KOPT-K1 (cell line): Measurements from ENCODE around the gene RAD51B.

Experiments used
- H3K27ac ChIP-seq: fragments of 200-600 bp; sonication (generic); 2 replicates; pipeline ENCODE4 v1.5.1; 2016; ENCODE audit warnings: antibody characterized with exemption, mild to moderate bottlenecking, low read depth, low read length; ENCODE audit not compliant: poor library complexity, severe bottlenecking
- H3K36me3 ChIP-seq: fragments of 200-600 bp; sonication (generic); 2 replicates; pipeline ENCODE4 v1.5.1; 2017; ENCODE audit warnings: antibody characterized with exemption, mild to moderate bottlenecking, low read length, moderate library complexity; ENCODE audit not compliant: insufficient read depth
- H3K9me3 ChIP-seq: fragments of 200-600 bp; sonication (generic); 2 replicates; pipeline ENCODE4 v1.5.1; 2017; ENCODE audit warnings: antibody characterized with exemption, low read length, mild to moderate bottlenecking; ENCODE audit not compliant: insufficient read depth, poor library complexity, severe bottlenecking

Gene RAD51B

DNA sequence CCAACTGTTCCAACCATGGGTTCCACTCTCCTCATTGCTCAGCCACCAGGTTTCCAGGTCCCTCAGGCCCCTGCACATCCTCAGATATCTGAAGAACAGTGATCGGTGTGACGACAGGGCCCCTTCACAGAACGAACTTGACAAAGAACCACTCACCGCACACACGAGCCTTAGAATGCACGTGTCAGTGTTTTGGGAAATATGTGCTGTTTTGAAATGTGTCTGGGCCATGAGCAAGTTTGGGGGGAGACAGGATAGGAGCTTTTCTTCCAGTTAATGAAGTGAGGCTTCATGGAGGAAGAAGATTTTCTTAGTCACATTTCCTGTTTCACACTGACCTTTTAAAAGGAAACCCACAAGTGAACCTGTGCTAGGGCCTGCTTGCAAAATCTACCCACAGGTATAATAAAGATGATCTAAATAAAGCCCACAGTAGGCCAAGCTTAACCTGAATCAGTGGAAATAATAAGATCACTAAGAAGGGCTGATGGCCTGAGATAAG lies 914.7 kb downstream of the RAD51B start:
- Histone ChIP-seq H3K36me3 (no peaks in the 10 kb centered on the region), H3K27ac (peak overlapping the region; percentile 4), H3K9me3 (no peaks in the 10 kb centered on the region)

DNA sequence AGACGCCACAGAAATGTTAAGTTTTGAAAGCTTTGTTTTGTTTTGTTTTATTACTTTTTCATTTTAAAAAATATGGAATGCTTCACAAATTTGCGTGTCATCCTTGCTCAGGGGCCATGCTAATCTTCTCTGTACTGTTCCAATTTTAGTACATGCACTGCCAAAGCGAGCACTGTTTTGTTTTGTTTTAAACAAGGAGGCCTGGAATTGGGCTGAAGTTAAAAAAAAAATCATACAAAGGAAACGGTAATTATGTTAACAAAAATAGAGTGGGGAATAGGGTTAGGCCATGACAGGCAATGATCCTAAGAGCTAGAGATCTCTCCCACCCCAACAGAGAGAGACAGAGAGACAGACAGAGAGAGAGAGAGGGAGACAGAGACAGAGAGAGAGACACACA lies 916.3 kb downstream of the RAD51B start:
- Histone ChIP-seq H3K27ac (no peak overlapping the region), H3K36me3 (no peaks in the 10 kb centered on the region)

DNA sequence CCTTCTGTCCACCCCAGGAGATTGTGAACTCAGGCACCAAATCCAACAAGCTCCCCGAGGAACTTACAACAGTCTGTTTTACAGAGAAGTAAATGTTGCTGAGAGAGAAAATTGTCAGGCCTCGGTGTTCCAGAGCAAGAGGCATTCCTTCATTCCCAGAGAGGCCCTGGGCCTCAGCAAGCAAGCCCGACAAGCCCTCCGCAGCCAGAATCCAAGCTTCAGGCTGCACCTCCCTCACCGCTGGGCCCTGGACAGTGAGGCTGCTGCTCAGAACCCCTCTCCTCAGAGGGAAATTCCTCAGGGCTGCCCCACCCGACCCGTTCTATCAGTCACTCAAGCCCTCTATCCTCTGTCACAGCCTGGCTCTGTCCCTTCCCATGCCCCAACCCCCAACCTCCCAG lies 916.9 kb downstream of the RAD51B start:
- H3K9me3 ChIP-seq = no peaks in the 10 kb centered on the region
- H3K27ac ChIP-seq = no peak overlapping the region
- no peaks in the 10 kb centered on the region for H3K36me3 ChIP-seq

More for the DNA sequence above, 916.3 kb downstream of the RAD51B start:
- H3K9me3 ChIP-seq = no peaks in the 10 kb centered on the region

DNA sequence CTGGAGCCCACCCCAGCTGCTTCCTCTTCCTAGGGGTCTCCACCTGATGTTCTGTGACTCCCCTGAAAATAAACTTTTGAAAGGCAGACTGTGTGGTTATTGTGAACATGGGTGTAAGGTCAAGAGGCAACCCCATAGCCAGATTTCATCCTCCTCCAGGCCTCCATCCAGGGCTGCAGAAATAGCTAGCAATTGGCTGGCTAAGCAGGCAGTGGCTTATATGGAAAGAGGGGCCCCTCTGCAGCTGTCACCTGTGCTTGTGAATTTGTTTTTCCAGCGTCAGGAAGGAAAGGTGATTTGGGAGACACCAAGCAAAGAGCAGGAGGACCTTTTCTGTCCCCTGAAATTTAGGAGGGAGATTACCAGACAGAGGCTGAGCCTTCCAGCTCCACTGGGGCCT lies 917.5 kb downstream of the RAD51B start:
- no peaks in the 10 kb centered on the region for H3K9me3 ChIP-seq
- no peaks in the 10 kb centered on the region for H3K36me3 ChIP-seq
- no peak overlapping the region for H3K27ac ChIP-seq

DNA sequence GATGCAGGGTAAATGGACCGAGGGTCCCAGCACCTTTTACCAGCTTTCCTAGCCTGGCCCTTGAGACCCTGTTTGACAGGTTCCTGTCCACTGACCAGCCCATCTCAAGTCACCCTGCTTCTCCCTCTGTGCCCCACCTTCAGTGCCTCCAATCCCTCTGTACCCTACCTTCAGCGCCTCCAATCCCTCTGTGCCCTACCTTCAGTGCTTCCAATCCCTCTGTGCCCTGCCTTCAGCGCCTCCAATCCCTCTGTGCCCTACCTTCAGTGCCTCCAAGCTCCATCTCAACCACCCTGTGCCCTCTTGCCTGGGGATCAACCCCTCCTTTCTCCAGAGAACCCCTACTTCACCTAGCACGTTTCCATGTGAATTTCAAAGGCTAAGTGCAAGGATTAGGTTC lies 919.0 kb downstream of the RAD51B start:
- H3K9me3 ChIP-seq = no peaks in the 10 kb centered on the region
- H3K27ac ChIP-seq = no peak overlapping the region
- H3K36me3 ChIP-seq = no peaks in the 10 kb centered on the region

DNA sequence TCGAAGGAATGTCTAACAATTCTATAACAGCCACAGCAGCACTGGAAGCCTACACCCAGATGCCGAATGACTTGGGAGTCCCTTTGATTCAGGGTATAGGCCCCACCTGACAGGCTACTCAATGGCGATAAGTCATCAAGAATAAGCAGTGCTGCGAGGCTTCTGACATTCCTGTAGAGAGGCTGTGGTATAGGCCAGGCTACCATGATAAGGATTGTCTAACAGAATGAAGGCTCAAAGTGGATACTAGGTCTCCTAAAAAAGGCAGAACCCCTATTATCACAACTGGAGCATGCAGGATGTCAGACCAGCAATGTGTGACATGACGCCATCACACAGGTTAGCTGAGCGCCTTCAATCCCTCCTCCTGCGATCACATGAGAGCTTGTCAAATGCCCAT lies 920.1 kb downstream of the RAD51B start:
- H3K9me3 ChIP-seq = no peaks in the 10 kb centered on the region
- H3K27ac ChIP-seq = no peak overlapping the region
- no peaks in the 10 kb centered on the region for H3K36me3 ChIP-seq

DNA sequence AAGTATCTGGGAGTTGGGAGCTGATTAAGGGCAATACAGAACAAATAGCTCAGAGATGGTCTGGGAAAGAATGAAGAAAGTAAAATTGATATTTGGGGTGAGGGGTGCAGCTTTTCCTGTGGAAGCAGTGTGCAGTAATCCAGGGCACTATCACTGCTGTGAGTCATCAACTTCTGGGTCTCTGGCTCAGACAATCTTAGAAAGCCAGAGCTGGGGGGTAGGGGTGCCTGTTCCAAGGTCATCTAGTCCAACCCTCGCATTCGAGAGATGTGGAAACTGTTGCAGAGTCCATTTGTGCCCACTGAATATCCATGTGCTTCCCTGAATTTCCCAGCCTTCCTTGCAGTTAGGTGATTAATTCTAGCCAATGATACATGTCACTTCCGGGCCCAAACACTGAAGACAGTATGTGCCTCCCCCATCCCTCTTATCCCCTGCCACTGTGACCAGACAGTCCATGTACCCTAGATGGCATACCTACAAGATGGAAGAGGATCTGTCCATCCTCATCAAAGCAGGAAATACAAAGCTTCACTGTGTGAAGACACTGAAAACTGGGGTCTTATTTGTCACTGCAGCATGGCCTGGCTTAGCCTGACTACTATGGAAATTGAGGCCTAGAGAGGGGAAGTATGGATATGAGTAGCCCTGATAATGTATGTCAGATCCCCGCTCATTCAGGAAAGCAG lies 921.4 kb downstream of the RAD51B start:
- Histone ChIP-seq H3K9me3 (no peaks in the 10 kb centered on the region), H3K27ac (no peak overlapping the region), H3K36me3 (no peaks in the 10 kb centered on the region)

DNA sequence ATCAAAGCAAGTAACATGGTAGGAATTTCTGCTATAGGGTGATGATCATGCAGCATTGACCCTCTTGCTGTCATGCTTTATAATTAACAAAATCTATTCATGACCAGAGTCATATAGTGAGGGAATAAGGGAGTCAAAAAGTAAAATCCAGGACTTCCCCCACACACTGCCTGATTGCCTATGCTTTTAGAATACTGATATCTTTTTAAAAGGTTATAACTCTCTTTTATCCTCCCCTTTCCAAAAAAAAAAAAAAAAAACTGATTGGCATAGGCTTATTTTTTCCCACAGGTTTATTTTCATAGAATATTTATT lies 921.9 kb downstream of the RAD51B start:
- Histone ChIP-seq H3K9me3 (no peaks in the 10 kb centered on the region), H3K27ac (no peak overlapping the region), H3K36me3 (no peaks in the 10 kb centered on the region)

DNA sequence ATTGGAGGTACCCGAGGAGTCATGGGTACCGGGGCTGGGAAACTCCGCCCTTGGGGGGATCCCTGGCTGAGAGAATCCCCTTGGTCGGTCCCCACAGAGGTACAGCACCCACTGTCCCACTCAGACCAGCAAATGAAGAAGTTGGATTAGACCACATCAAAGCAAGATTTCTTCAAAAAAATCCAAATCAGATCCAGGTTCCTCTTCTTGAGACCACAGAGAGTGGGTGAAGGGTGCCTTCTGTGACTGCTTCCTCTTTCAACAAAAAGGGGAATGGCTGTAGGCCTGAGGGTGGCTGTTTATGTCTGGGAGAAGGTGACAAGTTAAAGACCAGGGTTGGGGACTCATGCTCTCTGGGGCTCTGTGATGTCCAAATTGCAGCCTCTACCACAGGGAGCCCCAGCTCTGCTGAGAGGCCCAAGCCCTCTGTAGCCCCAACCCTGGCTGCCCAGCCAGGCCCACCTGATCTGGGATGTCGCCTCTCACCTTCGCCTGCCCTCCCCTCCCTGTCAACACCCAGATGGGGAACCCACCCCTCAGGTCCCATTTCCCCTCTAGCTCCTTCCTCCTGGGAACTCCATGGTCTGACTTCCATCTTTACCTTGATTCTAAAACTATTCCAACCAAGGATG lies 922.4 kb downstream of the RAD51B start:
- Histone ChIP-seq H3K27ac (no peak overlapping the region), H3K36me3 (no peaks in the 10 kb centered on the region), H3K9me3 (no peaks in the 10 kb centered on the region)

DNA sequence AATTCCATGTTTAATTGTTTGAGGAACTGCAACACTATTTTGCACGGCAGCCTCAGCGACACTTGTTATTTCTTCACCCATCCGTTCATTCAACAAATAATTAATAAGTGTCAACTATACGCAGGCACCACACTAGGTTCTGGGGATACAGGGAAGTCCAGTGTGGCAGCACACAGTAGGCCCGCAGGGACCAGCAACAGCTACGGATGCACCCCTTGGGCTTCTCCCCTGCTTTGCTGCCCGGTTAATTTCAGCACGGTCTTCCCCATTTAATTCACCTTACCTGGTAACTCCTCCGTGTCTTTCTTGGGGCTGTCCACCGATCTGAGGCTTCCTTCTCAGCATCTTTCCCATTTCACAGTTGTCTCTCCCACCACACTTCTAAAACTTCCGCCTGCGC lies 925.0 kb downstream of the RAD51B start:
- no peaks in the 10 kb centered on the region for H3K9me3 ChIP-seq
- no peaks in the 10 kb centered on the region for H3K36me3 ChIP-seq
- H3K27ac ChIP-seq = no peak overlapping the region

DNA sequence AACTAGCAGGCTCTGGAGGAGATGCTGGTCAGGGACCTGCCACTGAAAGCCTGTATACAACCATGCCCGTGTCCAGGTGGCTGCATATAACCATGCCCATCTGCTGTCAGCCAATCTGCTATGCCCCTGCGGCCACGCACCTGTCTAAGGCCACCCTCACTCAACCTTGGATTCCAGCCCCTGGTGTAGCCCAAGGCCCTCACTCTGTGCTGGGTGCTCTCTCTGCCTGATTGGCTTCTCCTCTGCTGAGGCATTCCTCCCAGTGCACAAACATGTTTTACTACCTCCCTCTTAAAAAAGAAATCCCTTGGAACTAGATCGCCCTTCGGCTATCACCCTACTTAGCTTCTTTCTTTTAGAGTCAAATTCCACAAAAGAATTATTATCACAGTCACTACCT lies 927.8 kb downstream of the RAD51B start:
- Histone ChIP-seq H3K27ac (no peak overlapping the region), H3K36me3 (no peaks in the 10 kb centered on the region), H3K9me3 (no peaks in the 10 kb centered on the region)

DNA sequence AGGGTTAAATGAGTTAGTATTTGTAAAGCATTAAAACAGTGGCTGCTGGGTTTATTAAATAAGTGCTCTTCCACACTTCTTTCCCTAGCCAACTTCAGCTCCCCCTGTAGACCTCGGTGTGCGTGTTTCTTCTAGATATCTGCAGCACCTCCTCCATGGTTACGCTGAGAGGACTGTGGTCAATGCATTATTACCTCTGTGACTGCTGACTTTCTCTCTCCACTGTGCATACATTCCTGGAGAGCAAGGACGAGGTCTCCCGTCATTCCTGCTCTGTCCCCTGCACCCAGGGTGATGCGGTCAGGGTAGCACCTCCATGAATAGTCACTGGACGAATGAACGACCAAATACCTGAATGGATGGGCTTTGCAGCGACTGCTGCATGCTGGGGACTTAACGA lies 928.7 kb downstream of the RAD51B start:
- no peaks in the 10 kb centered on the region for H3K36me3 ChIP-seq
- no peaks in the 10 kb centered on the region for H3K9me3 ChIP-seq
- no peak overlapping the region for H3K27ac ChIP-seq

DNA sequence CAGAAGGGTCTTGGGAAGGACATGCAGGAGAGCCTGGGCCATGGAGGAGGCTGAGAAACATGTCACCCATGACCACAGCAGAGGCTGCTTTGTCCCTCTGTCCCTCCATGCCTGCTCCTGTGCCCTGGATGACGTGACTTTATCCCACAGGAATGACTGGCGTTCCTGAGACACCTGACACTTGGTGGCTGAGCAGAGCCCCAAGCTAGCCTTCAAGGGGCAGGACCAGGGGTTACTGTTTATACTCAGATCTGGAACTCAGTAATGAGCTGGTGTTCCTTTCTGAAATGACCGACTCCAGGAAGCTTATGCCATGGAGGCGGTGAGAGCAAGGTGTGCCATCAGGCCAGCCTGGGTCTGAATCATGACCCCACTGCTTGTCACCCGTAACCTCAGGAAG lies 929.1 kb downstream of the RAD51B start:
- Histone ChIP-seq H3K9me3 (no peaks in the 10 kb centered on the region), H3K36me3 (no peaks in the 10 kb centered on the region), H3K27ac (no peak overlapping the region)

DNA sequence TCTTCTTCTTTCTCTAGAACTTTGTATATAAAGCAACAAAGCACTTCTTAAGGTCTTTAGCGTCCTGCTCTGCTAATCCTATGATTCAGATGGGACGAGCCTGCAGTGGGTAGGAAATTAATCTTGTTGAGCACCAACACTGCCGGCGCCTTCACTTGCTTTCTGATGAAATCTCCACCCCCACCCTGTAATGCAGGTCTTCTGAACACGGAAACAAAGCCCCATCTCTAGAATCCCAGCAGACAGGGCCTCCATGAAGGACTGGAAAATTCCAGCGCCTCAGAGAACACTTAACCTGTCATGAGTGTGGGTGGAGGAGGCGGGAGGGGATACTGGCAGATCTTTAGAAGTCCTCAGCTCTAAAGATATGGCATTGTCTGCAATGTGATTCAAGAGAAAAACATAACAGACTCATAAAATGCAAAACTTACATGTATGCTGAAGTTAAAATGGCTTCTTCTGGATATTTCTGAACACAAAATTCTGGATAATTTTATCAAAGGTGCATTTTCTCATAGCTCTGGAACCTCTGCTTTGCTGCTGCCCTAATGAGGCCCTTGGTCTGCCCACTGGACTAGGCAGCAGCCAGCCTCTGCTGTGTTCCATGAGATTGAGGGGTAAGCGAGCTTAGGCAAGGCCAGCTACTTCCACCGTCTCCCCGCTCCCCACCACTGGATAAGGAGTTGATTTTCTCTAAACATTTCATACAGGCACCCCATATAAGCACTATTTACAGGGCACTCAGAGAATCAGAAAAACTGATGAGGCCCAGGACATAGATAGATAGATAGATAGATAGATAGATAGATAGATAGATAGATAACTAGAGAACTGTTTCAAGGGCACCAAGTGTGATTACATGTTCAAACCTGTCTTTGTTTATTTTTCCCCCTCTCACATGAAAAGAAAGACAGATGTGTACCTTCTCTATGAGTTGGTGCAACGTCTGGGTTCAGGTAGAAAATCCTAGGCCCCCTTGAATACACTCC lies 930.2 kb downstream of the RAD51B start:
- no peaks in the 10 kb centered on the region for H3K36me3 ChIP-seq
- H3K9me3 ChIP-seq = no peaks in the 10 kb centered on the region
- no peak overlapping the region for H3K27ac ChIP-seq

DNA sequence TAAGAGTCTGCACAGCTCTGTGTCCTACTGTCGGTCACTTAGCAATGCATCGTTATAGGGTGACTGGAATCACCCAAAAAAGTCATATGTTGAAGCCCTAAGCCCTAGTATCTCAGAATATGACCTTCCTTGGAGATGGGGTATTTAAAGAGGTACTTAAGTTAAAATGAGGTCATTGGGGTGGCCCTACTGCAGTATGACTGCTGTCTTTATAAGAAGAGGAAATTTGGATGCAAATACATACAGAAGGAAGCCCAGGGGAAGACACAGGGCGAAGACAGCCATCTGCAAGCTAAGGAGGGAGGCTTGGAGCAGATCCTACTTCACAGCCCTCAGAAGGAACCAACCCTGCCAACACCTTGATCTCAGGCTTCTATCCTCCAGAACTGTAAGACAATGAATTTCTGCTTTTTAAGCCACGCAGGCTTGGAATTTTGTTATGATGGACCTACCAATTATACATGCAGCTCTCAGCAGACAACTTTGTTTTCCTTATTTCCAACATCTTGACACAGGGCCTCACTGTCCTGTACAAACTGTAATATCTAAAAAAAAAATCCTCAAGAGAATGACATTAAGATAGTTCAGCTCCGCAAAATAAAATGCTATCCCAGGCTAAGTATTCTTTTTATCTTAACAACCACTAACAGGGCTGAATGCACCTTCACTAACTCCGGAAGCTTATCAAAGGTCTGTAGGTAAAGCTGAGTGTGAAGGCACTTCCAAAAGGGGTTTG lies 932.9 kb downstream of the RAD51B start:
- no peaks in the 10 kb centered on the region for H3K9me3 ChIP-seq
- no peaks in the 10 kb centered on the region for H3K36me3 ChIP-seq
- no peak overlapping the region for H3K27ac ChIP-seq
